Prostate gland (tissue), 2 donors: ENCODE measurements around the gene NAA30.

Source experiments
- CTCF ChIP-seq, 4 experiments: fragments of 200-600 bp in 2 of 4; fragments of 450-650 bp in 2 of 4; sonication (generic) in 2 of 4; IDR thresholded peaks; 1 replicate in 3 of 4; 2 replicates in 1 of 4; pipeline ENCODE4 v1.5.1; 2016 to 2019; ENCODE audit warnings: antibody characterized with exemption in 4 of 4, mild to moderate bottlenecking in 2 of 4, moderate library complexity in 2 of 4
- POLR2A ChIP-seq: fragments of 450-650 bp; IDR thresholded peaks from one replicate; pipeline ENCODE4 v1.6.1; 2016; ENCODE audit warnings: antibody characterized with exemption, mild to moderate bottlenecking

- TF ChIP-seq CTCF (IDR thresholded peaks at IDR 0.05) (peak in 1 of 4 experiments; percentile 12), POLR2A (peak; percentile 65)
Observed at GRCh38 chr14:57390037-57390805, at the start of gene NAA30.
